ENCODE data around the gene C4orf17.
A peak's percentile ranks its signal among the peaks of the same experiment; 100 is the strongest.

Gene C4orf17

GRCh38 chr4:99510721-99511120 lies at the start of gene C4orf17:
Gene C4orf17 (plus strand): TSS chr4:99511021. CDS start chr4:99513082, 2,061 bp downstream.
- H3K79me2 ChIP-seq (ENCODE audit: insufficient read depth, low read length) = no peaks in the 10 kb centered on the region
- no peak within 1 kb of the TSS for H3K4me3 ChIP-seq (ENCODE audit: low read length, poor library complexity, severe bottlenecking)
- H3F3A ChIP-seq (ENCODE audit: low read depth) = no peaks in the 10 kb centered on the region
- no peaks in the 10 kb centered on the region for H3K4me1 ChIP-seq (ENCODE audit: insufficient read depth, low read length, poor library complexity, severe bottlenecking)
- no peak within 1 kb of the TSS for H2AFZ ChIP-seq (ENCODE audit: low read length)
- no peaks in the 10 kb centered on the region for H3K27me3 ChIP-seq (ENCODE audit: insufficient read depth, low read length, poor library complexity, severe bottlenecking)
- H3K9me3 ChIP-seq (ENCODE audit: insufficient read depth, low read depth, low read length) = no peaks in the 10 kb centered on the region
- no peaks in the 10 kb centered on the region for H3K9me2 ChIP-seq (replicated peaks; ENCODE audit: low read depth, low read length)
- H3K4me2 ChIP-seq (ENCODE audit: low read depth, low read length, poor library complexity, severe bottlenecking) = no peak within 1 kb of the TSS
- no peaks in the 10 kb centered on the region for H4K20me1 ChIP-seq (ENCODE audit: insufficient read depth, low read length, poor library complexity, severe bottlenecking)
- TF ChIP-seq EZH2phosphoT487 (IDR thresholded peaks at IDR 0.05; ENCODE audit: borderline replicate concordance) = no peak
- TF ChIP-seq CTCF (conservative IDR thresholded peaks at IDR 0.05; ENCODE audit: low read length) = no peak
- no peak within 1 kb of the TSS for H3K9ac ChIP-seq (ENCODE audit: low read depth, low read length, poor library complexity, severe bottlenecking)
- H3K36me3 ChIP-seq (ENCODE audit: insufficient read depth, low read length) = no peaks in the 10 kb centered on the region

GRCh38 chr4:99461623-99462401 lies 49.0 kb upstream of the C4orf17 start:
- Histone ChIP-seq H3K4me2 (ENCODE audit: low read depth, low read length, poor library complexity, severe bottlenecking) (no peak overlapping the region), H3K9ac (ENCODE audit: low read depth, low read length, poor library complexity, severe bottlenecking) (no peak overlapping the region), H3K4me1 (ENCODE audit: insufficient read depth, low read length, poor library complexity, severe bottlenecking) (no peaks in the 10 kb centered on the region), H2AFZ (ENCODE audit: low read length) (peak overlapping the region; percentile 10; the same call in 1 of the 2 replicates), H3K4me3 (ENCODE audit: low read length, poor library complexity, severe bottlenecking) (no peak overlapping the region), H3K27me3 (ENCODE audit: insufficient read depth, low read length, poor library complexity, severe bottlenecking) (no peaks in the 10 kb centered on the region), H4K20me1 (ENCODE audit: insufficient read depth, low read length, poor library complexity, severe bottlenecking) (no peaks in the 10 kb centered on the region), H3F3A (ENCODE audit: low read depth) (no peaks in the 10 kb centered on the region), H3K9me3 (ENCODE audit: insufficient read depth, low read depth, low read length) (no peaks in the 10 kb centered on the region), H3K79me2 (ENCODE audit: insufficient read depth, low read length) (no peaks in the 10 kb centered on the region), H3K9me2 (replicated peaks; ENCODE audit: low read depth, low read length) (no peaks in the 10 kb centered on the region), H3K36me3 (ENCODE audit: insufficient read depth, low read length) (no peaks in the 10 kb centered on the region)
- no peak for TF ChIP-seq CTCF (conservative IDR thresholded peaks at IDR 0.05; ENCODE audit: low read length)
- TF ChIP-seq EZH2phosphoT487 (IDR thresholded peaks at IDR 0.05; ENCODE audit: borderline replicate concordance) = no peak

GRCh38 chr4:99462875-99463464 lies 47.9 kb upstream of the C4orf17 start:
- H3K4me3 ChIP-seq (ENCODE audit: low read length, poor library complexity, severe bottlenecking) = no peak overlapping the region
- H3K9me3 ChIP-seq (ENCODE audit: insufficient read depth, low read depth, low read length) = no peaks in the 10 kb centered on the region
- H3K27me3 ChIP-seq (ENCODE audit: insufficient read depth, low read length, poor library complexity, severe bottlenecking) = no peaks in the 10 kb centered on the region
- H3K9ac ChIP-seq (ENCODE audit: low read depth, low read length, poor library complexity, severe bottlenecking) = no peak overlapping the region
- no peaks in the 10 kb centered on the region for H3F3A ChIP-seq (ENCODE audit: low read depth)
- H3K4me2 ChIP-seq (ENCODE audit: low read depth, low read length, poor library complexity, severe bottlenecking) = no peak overlapping the region
- TF ChIP-seq CTCF (conservative IDR thresholded peaks at IDR 0.05; ENCODE audit: low read length) = peak; percentile 88
- TF ChIP-seq EZH2phosphoT487 (IDR thresholded peaks at IDR 0.05; ENCODE audit: borderline replicate concordance) = no peak
- H2AFZ ChIP-seq (ENCODE audit: low read length) = peak overlapping the region; percentile 75
- H3K4me1 ChIP-seq (ENCODE audit: insufficient read depth, low read length, poor library complexity, severe bottlenecking) = no peaks in the 10 kb centered on the region
- H3K36me3 ChIP-seq (ENCODE audit: insufficient read depth, low read length) = no peaks in the 10 kb centered on the region
- H4K20me1 ChIP-seq (ENCODE audit: insufficient read depth, low read length, poor library complexity, severe bottlenecking) = no peaks in the 10 kb centered on the region
- H3K79me2 ChIP-seq (ENCODE audit: insufficient read depth, low read length) = no peaks in the 10 kb centered on the region
- H3K9me2 ChIP-seq (replicated peaks; ENCODE audit: low read depth, low read length) = no peaks in the 10 kb centered on the region
